ENCODE data around the gene SIRT3.

SIRT3 gene

DNA sequence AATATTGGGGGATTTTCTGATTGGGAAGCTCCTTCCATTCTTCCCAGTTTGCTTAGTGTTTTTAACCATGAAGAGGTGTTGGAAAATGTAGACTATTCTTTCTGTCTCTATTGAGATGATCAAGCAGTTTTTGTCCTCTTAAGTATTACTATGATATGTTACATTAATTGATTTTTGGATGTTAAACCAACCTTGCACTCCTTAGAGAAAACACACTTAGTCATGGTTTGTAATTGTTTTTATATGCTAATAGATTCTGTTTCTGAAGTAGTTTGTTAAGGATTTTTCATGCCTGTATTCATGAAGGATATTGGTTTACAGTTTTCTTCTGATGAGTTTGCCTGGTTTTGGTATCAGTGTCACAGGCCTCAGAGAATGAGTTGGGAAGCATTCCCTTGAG, 40.1 kb upstream of the SIRT3 start:
- no peak for TF ChIP-seq SPI1 (IDR thresholded peaks at IDR 0.05; ENCODE audit: borderline replicate concordance, low read depth)
- no peak for TF ChIP-seq REST (IDR thresholded peaks at IDR 0.05; ENCODE audit: insufficient replicate concordance, low read depth)
- TF ChIP-seq, protein P1, sequence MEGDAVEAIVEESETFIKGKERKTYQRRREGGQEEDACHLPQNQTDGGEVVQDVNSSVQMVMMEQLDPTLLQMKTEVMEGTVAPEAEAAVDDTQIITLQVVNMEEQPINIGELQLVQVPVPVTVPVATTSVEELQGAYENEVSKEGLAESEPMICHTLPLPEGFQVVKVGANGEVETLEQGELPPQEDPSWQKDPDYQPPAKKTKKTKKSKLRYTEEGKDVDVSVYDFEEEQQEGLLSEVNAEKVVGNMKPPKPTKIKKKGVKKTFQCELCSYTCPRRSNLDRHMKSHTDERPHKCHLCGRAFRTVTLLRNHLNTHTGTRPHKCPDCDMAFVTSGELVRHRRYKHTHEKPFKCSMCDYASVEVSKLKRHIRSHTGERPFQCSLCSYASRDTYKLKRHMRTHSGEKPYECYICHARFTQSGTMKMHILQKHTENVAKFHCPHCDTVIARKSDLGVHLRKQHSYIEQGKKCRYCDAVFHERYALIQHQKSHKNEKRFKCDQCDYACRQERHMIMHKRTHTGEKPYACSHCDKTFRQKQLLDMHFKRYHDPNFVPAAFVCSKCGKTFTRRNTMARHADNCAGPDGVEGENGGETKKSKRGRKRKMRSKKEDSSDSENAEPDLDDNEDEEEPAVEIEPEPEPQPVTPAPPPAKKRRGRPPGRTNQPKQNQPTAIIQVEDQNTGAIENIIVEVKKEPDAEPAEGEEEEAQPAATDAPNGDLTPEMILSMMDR (IDR thresholded peaks at IDR 0.05; ENCODE audit: insufficient read depth, low read length): no peak
- no peak for TF ChIP-seq POLR2AphosphoS5 (IDR thresholded peaks at IDR 0.05; ENCODE audit: low read depth)
- TF ChIP-seq GABPA (IDR thresholded peaks at IDR 0.05; ENCODE audit: low read depth): no peak
- DNase-seq (ENCODE audit: low read depth in 1 of 2, low spot score in 1 of 2): no peak
- Histone ChIP-seq H3K27ac (replicated peaks) (no peak overlapping the region), H3K4me3 (replicated peaks; ENCODE audit: insufficient read depth, low read length) (no peak overlapping the region), H3K27me3 (ENCODE audit: insufficient read depth, poor library complexity, severe bottlenecking) (peaks cover 18% of the 10 kb centered on the region)

DNA sequence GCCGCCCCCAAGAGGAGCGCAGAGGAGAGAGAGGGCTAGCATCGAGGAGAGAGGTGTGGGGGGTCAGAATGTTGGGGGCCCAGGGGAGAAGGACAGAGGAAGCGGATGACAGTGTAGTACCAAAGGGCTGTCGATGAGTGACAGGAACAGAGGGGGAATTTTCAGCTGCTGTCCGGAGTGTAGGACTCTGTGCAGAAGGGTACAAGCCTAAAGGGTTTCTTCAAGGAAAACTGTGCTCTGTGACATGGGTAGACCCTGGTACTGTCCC, 36.7 kb upstream of the SIRT3 start:
- Histone ChIP-seq H3K27me3 (ENCODE audit: insufficient read depth, poor library complexity, severe bottlenecking) (no peaks in the 10 kb centered on the region), H3K27ac (replicated peaks) (no peak overlapping the region), H3K4me3 (replicated peaks; ENCODE audit: insufficient read depth, low read length) (no peak overlapping the region)
- no peak for DNase-seq (ENCODE audit: low read depth in 1 of 2, low spot score in 1 of 2)
- no peak for TF ChIP-seq REST (IDR thresholded peaks at IDR 0.05; ENCODE audit: insufficient replicate concordance, low read depth)
- no peak for TF ChIP-seq GABPA (IDR thresholded peaks at IDR 0.05; ENCODE audit: low read depth)
- no peak for TF ChIP-seq SPI1 (IDR thresholded peaks at IDR 0.05; ENCODE audit: borderline replicate concordance, low read depth)
- TF ChIP-seq, protein P1 (IDR thresholded peaks at IDR 0.05; ENCODE audit: insufficient read depth, low read length): no peak
- no peak for TF ChIP-seq POLR2AphosphoS5 (IDR thresholded peaks at IDR 0.05; ENCODE audit: low read depth)

- no peak for DNase-seq (ENCODE audit: low read depth in 1 of 2, low spot score in 1 of 2)
- H3K4me3 ChIP-seq (replicated peaks; ENCODE audit: insufficient read depth, low read length): no peak overlapping the region
- H3K27me3 ChIP-seq (ENCODE audit: insufficient read depth, poor library complexity, severe bottlenecking): no peaks in the 10 kb centered on the region
- TF ChIP-seq REST (IDR thresholded peaks at IDR 0.05; ENCODE audit: insufficient replicate concordance, low read depth): no peak
- no peak for TF ChIP-seq GABPA (IDR thresholded peaks at IDR 0.05; ENCODE audit: low read depth)
- TF ChIP-seq, protein P1 (IDR thresholded peaks at IDR 0.05; ENCODE audit: insufficient read depth, low read length): no peak
- TF ChIP-seq SPI1 (IDR thresholded peaks at IDR 0.05; ENCODE audit: borderline replicate concordance, low read depth): no peak
- no peak for TF ChIP-seq POLR2AphosphoS5 (IDR thresholded peaks at IDR 0.05; ENCODE audit: low read depth)
- H3K27ac ChIP-seq (replicated peaks): no peak overlapping the region
These were observed 36.2 kb upstream of the SIRT3 start for GRCh38 chr11:272195-272930.

Data from HL-60 (cell line).